GM12873 (cell line): ENCODE measurements around the gene OS9.

Source experiments
- CTCF ChIP-seq: IDR thresholded peaks from 2 replicates; pipeline ENCODE4 v1.5.1; 2012; ENCODE audit warnings: low read depth, mild to moderate bottlenecking, moderate library complexity, low read length, control low read depth; ENCODE audit not compliant: insufficient read depth; ENCODE audit errors: missing control alignments

Gene OS9

GRCh38 chr12:57736741-57737466, 43.0 kb downstream of the OS9 start:
- no peak for TF ChIP-seq CTCF

DNA sequence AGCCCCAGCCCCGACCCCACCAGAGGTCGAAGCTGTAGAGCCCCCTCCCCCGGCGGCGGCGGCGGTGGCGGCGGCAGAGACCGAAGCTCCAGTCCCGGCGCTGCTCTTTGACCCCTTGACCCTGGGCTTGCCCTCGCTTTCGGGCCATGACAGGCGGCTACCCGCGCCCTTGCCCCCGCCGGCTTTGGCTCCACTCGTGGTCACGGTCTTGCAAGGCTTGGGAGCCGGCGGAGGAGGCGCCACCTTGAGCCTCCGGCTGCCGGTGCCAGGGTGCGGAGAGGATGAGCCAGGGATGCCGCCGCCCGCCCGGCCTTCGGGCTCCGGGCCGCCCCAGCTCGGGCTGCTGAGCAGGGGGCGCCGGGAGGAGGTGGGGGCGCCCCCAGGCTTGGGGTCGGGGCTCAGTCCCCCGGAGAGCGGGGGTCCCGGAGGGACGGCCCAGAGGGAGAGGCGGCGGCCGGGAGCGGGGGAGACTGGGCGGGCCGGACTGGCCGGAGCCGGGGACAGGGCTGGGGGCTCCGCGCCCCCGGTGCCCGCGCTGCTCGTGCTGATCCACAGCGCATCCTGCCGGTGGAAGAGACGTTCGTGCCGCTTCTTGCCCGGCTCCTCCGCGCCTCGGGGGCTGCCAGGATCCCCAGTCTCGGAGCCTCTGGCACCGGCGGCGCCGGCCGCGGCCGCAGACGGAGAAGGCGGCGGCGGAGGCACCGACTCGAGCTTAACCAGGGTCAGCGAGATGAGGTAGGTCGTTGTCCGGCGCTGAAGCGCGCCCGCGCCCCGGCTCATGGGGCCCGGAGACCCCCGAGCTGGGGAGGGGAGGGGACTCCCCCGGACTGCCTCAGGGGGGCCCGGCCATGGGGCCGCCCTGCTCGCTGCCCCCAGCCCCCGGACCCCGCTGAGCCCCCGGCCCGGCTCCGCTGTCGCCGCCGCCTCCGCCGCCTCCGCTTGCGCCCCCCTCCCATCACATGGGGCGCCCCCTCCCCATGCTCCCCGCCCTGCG, 43.8 kb downstream of the OS9 start:
- TF ChIP-seq CTCF, result no peak

- no peak for TF ChIP-seq CTCF
Observed at GRCh38 chr12:57738661-57739237, 44.8 kb downstream of the OS9 start, which contains the start of gene AGAP2. Gene AGAP2, minus strand, starts transcription at chr12:57738742. Its CDS starts 496 bp downstream, at chr12:57738246.

- TF ChIP-seq CTCF, result no peak
Observed at GRCh38 chr12:57739387-57739786, 45.5 kb downstream of the OS9 start.

DNA sequence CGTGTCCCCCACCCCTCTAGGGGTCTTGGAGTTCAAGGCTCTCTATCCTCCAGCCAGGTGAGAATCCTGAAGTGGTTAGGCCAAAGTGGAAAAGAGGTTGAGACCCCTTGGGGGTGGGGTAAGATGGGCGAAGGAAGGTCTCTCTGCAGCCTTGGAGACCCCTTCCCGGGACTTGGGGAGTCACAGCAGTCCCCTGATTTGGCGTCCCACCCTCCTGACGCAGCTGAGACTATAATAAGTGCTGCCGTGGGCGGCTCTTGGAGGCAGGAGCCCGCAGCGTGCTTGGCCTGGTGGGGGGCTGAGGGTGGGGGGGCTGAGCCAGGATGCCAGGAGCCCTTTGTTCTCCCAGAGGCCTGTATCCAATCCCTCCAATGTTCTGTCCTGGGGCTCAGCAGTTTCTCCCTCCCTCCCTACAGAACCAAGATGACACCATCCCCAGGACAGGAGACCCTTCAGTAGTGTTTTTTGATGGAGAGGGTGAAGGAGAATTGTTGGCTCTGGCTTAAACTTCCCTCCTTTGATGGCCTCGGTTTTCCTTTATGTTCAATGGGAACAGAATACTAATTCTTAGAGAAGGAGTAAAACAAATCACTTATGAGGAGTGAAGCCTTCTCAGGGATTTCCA, 46.1 kb downstream of the OS9 start:
- TF ChIP-seq CTCF, result no peak

DNA sequence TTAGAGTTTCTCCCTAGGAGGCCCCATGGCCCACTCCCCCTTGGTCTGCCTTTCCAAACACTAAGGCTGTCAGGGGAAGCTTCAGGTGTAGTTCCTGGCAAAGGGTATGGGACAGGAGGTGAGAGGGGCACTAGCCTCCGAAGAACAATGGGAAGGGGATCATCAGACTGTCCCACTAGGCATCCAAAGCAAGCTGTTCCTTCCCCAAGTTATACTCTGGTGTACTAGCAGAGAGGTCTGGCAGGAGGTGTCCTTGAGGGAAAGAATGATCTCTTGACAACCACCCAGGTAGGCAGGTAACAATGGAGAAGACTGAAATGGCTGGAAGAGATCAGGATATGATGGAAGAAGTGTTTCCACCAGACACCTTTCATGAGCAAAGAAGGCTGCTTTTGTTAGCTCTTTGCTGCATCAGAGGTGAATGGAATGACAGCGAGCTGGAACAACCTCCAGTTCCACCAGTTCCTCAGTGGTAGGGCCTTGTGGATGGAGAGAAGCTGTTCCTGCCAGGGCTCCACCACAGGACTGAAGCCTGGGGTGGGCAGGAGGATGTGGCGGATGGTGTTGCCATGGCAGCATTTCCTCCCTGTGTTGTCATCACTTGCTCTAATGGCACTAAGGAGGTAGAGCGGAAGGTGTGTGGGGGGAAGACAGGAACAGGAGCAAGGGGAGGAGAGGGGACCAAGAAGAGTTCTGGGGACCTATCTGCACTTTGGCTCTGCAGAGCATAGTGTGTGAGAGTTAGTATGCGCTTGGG, 46.9 kb downstream of the OS9 start:
- no peak for TF ChIP-seq CTCF
